HG03571 (cell line): ENCODE results near the gene HS2ST1.

Experiments used
- ATAC-seq: cut with Tn5 transposase; IDR thresholded peaks from one replicate; pipeline ENCODE4 v1.9.1; 2021; ENCODE audit not compliant: unreplicated experiment

HS2ST1 gene

DNA sequence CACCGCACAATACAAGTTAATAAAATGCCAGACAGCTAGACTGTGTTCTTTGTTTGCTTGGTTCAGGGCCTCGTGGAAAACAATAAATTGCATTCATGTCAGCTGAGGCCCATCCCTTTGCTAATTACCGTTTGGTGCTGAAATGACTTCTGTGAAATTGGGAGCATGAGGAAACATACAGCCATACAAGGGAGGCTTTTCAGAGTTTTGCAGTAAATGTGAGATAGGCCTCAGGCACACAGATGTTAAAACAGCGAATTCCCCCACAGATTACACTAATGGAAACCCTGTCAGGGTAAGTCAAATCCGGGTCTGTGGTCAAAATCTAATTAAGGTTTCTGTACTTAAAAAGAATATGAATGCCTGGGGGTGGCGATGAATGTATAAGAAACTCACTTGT lies 240.7 kb downstream of the HS2ST1 start:
- ATAC-seq: no peak

GRCh38 chr1:87155648-87156047 lies 241.2 kb downstream of the HS2ST1 start:
- ATAC-seq: no peak

DNA sequence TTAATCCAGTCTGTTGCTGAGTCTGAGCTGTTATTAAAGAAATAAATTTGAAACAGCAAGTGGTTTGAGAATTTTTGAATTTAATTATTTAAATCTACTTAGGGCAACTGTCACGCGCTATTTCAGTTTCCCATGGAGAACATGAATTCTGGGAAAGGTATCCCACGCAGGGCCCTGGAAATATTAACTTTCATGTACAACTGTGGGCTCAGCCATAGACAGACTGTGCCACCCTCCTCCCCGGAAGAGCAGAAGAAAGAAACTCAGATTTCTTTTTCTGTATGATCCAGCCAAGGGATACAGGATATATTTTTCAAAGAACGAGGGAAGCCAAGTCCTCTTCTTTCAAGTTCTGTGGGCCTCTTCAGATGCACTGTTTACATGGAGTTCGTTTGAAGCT lies 241.7 kb downstream of the HS2ST1 start:
- no peak for ATAC-seq

- no peak for ATAC-seq
Measured at GRCh38 chr1:87159378-87159915, 245.0 kb downstream of the HS2ST1 start.
